ACC112 (cell line): ENCODE results near the gene METTL15.
"Not testable (repeated sequence)": the region's sequence is repeated elsewhere in the genome, so short reads cannot be mapped to it uniquely, and the experiment has no call there.

Experiments used
- H2AFZ ChIP-seq: fragments of 200-600 bp; sonication (generic); one replicate; pipeline ENCODE4 v1.6.0; 2017; ENCODE audit warnings: antibody characterized with exemption, low read length; ENCODE audit not compliant: unreplicated experiment
- H3K27ac ChIP-seq: fragments of 200-600 bp; sonication (generic); 2 replicates; pipeline ENCODE4 v1.5.1; 2014; ENCODE audit warnings: low read depth, mild to moderate bottlenecking, antibody characterized with exemption, low read length, moderate library complexity
- H3K27me3 ChIP-seq: fragments of 200-600 bp; sonication (generic); 2 replicates; pipeline ENCODE4 v1.6.1; 2014; ENCODE audit warnings: mild to moderate bottlenecking, antibody characterized with exemption, low read length, moderate library complexity, mixed read lengths; ENCODE audit not compliant: insufficient read depth
- H3K36me3 ChIP-seq: fragments of 200-600 bp; sonication (generic); 2 replicates; pipeline ENCODE4 v1.6.1; 2016; ENCODE audit warnings: mild to moderate bottlenecking, antibody characterized with exemption, low read length, moderate library complexity, mixed read lengths; ENCODE audit not compliant: insufficient read depth
- H3K4me1 ChIP-seq: fragments of 200-600 bp; sonication (generic); one replicate; pipeline ENCODE4 v1.6.1; 2016; ENCODE audit warnings: low read length, mixed read lengths; ENCODE audit not compliant: insufficient read depth, unreplicated experiment, control insufficient read depth
- H3K4me3 ChIP-seq: fragments of 200-600 bp; sonication (generic); 2 replicates; pipeline ENCODE4 v1.5.1; 2014; ENCODE audit warnings: mild to moderate bottlenecking, low read depth, low read length
- H3K79me2 ChIP-seq: fragments of 200-600 bp; sonication (generic); one replicate; pipeline ENCODE4 v1.6.0; 2016; ENCODE audit warnings: low read length; ENCODE audit not compliant: control insufficient read depth, unreplicated experiment, insufficient read depth

METTL15 gene

DNA sequence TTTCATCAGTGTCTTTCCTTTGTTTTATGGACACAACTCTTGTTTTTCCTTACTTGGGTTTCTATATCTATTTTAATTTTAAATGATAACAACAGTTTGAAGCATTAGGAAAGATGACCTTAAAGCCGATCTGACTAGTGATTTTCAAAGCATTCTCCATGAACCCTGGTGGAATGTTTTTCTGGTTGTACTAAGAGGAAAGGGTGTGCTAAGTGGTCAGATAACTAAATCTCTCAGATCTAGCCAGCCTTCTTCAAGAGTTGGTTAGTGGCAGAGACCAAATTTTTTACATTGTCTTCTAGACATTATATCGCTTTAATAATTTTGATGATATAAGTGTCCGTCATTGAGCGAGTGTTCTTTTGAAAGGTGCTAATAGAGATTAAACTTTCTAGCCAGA is 134.4 kb downstream of the METTL15 start:
- Histone ChIP-seq H3K27me3 (no peaks in the 10 kb centered on the region), H3K4me3 (0 out of 2 replicates have a peak overlapping the region, but pooled peaks have one; percentile 54), H3K36me3 (no peaks in the 10 kb centered on the region), H3K27ac (peak overlapping the region; percentile 76), H3K4me1 (peaks cover 18% of the 10 kb centered on the region), H3K79me2 (peaks cover 6% of the 10 kb centered on the region), H2AFZ (no peak overlapping the region)

DNA sequence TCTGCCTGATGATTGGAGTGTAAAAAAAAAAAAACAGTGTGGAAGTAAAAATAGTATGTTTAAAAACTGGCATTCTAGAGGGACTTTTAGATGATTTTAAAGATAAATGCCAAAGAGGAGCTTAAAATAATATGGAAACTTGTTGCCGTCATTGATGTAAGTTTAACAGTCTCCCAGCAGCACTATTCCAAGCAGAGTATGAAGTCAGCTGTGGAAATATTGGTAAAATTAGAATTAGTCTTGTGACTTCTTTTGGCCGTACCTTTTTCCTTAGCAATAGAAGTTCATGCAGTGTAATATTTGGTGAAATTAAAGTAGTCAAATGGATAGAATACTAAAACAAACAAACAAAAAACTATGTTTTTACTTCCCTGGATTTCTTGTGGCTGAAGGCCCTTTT is 134.9 kb downstream of the METTL15 start:
- Histone ChIP-seq H3K4me1 (peaks cover 18% of the 10 kb centered on the region), H3K27me3 (no peaks in the 10 kb centered on the region), H3K79me2 (peaks cover 6% of the 10 kb centered on the region), H2AFZ (no peak overlapping the region), H3K36me3 (no peaks in the 10 kb centered on the region), H3K27ac (peak overlapping the region; percentile 76), H3K4me3 (peak overlapping the region; percentile 54; the same call in 1 of the 2 replicates)

DNA sequence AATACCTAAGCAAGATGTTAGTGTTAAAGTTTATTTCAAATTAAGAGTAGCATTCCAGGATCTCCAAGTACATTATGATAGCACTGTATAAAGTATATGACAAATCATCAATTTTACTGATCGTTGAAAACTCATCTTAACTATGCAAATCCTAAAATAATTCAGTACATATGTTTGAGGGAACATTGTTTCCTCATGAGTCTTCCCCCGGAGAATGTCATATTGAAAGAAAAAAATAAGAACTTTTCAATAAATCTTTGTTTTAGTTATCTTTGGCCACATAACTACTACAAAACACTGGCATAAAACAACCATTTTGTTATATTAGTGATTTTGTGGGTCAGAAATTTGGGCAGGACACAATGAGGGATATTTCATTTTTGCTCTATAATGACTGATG is 135.4 kb downstream of the METTL15 start:
- peak overlapping the region; percentile 29 for H2AFZ ChIP-seq
- peaks cover 18% of the 10 kb centered on the region for H3K4me1 ChIP-seq
- no peaks in the 10 kb centered on the region for H3K27me3 ChIP-seq
- peak overlapping the region; percentile 54 for H3K4me3 ChIP-seq
- H3K36me3 ChIP-seq, result no peaks in the 10 kb centered on the region
- peak overlapping the region; percentile 76 for H3K27ac ChIP-seq
- H3K79me2 ChIP-seq, result peaks cover 6% of the 10 kb centered on the region

GRCh38 chr11:28245131-28245530 is 136.9 kb downstream of the METTL15 start:
- Histone ChIP-seq H3K27me3 (no peaks in the 10 kb centered on the region), H3K4me1 (peaks cover 18% of the 10 kb centered on the region), H3K27ac (no peak overlapping the region), H3K79me2 (peaks cover 3% of the 10 kb centered on the region), H3K4me3 (no peak overlapping the region), H3K36me3 (no peaks in the 10 kb centered on the region), H2AFZ (no peak overlapping the region)

- H3K4me1 ChIP-seq, result no peaks in the 10 kb centered on the region
- H3K79me2 ChIP-seq, result peaks cover 3% of the 10 kb centered on the region
- H3K4me3 ChIP-seq, result no peak overlapping the region
- no peak overlapping the region for H3K27ac ChIP-seq
- no peaks in the 10 kb centered on the region for H3K27me3 ChIP-seq
- H2AFZ ChIP-seq, result no peak overlapping the region
- H3K36me3 ChIP-seq, result no peaks in the 10 kb centered on the region
Observed at GRCh38 chr11:28250192-28250591, 142.0 kb downstream of the METTL15 start.

DNA sequence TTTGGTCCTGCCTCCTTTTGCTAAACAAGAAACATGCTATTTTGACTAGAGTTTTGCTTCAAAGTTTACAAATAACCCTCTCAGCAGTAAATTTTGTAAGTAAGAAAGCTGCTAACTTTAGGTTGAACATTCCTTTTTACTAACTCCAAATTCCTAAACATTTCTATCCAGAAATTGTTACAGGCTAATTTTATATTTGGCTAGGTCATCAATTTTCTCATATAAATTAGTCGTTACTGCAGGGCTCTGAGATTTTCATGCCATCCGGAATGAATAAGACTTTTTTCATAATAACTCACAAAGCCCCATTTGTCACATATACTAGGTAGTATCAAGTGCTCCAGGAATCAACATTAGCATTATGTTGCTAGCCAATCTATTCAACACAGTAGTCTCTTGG is 143.1 kb downstream of the METTL15 start:
- peaks cover 3% of the 10 kb centered on the region; the same call in 1 of the 2 replicates for H3K36me3 ChIP-seq
- no peak overlapping the region for H3K27ac ChIP-seq
- H3K79me2 ChIP-seq, result peaks cover 3% of the 10 kb centered on the region
- no peak overlapping the region for H3K4me3 ChIP-seq
- no peak overlapping the region for H2AFZ ChIP-seq
- no peaks in the 10 kb centered on the region for H3K4me1 ChIP-seq
- H3K27me3 ChIP-seq, result no peaks in the 10 kb centered on the region

GRCh38 chr11:28257761-28258160 is 149.6 kb downstream of the METTL15 start:
- Histone ChIP-seq H3K4me3 (no peak overlapping the region), H3K4me1 (no peaks in the 10 kb centered on the region), H3K27me3 (no peaks in the 10 kb centered on the region), H2AFZ (no peak overlapping the region), H3K79me2 (peaks cover 4% of the 10 kb centered on the region), H3K27ac (no peak overlapping the region), H3K36me3 (peaks cover 4% of the 10 kb centered on the region; the same call in 1 of the 2 replicates)

- Histone ChIP-seq H2AFZ (no peak overlapping the region), H3K4me3 (no peak overlapping the region), H3K79me2 (peaks cover 4% of the 10 kb centered on the region), H3K4me1 (no peaks in the 10 kb centered on the region), H3K36me3 (peaks cover 6% of the 10 kb centered on the region; the same call in 1 of the 2 replicates), H3K27ac (no peak overlapping the region), H3K27me3 (no peaks in the 10 kb centered on the region)
Observed at GRCh38 chr11:28259177-28259843, 151.1 kb downstream of the METTL15 start.

DNA sequence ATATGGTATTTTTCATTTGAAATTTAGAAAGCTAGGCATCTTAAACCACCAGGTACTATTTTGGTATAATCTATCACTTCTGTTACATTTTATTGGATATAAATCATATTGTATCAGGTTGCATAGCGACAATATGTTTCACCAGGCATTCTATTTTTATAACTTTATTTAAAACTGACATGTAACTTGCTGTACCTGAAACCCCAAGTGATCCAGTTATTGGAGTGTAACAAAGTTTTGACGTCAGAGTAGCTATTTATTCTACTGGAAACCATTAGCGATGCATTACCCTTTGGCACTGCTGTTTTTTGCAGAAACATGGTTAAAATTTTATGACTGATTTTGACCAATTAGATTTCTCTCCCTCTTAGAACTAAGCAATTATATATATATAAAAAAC is 160.7 kb downstream of the METTL15 start:
- Histone ChIP-seq H3K36me3 (peaks cover under 1% of the 10 kb centered on the region; the same call in 1 of the 2 replicates), H3K27ac (no peak overlapping the region)

DNA sequence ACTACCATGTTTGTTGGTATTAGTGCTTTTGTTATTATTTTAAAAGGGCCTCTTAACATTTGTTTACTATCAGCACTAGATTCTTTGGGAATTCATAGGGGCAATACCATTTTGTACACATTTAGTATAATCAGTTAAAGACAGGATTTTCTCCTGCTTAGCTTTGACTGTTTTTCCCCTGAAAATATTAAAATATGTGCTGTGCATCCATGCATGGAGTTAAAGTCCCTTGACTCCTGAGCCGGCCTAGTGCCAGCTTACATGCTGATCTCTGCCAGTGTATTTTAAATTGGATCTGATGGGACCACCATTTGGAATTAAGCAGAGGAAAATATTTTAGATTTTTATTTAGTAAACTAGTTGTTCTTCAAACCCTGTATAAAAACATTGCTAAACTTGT is 161.4 kb downstream of the METTL15 start:
- Histone ChIP-seq H3K4me3 (no peak overlapping the region), H3K27me3 (no peaks in the 10 kb centered on the region), H2AFZ (no peak overlapping the region), H3K4me1 (no peaks in the 10 kb centered on the region), H3K79me2 (no peaks in the 10 kb centered on the region), H3K36me3 (no peaks in the 10 kb centered on the region), H3K27ac (no peak overlapping the region)

More for the DNA sequence above, 160.7 kb downstream of the METTL15 start:
- Histone ChIP-seq H3K4me3 (no peak overlapping the region), H3K79me2 (no peaks in the 10 kb centered on the region), H2AFZ (no peak overlapping the region), H3K27me3 (no peaks in the 10 kb centered on the region), H3K4me1 (no peaks in the 10 kb centered on the region)

- not testable (repeated sequence) for H3K36me3 ChIP-seq, H2AFZ ChIP-seq, H3K79me2 ChIP-seq, H3K27me3 ChIP-seq, H3K27ac ChIP-seq, H3K4me3 ChIP-seq, H3K4me1 ChIP-seq
Observed at GRCh38 chr11:28272247-28272646, 164.1 kb downstream of the METTL15 start.
